H1 (cell line): ENCODE results near the gene BRCA2.

Experiments used
- ASH2L ChIP-seq: fragments of 200-600, 300-600 bp; sonication (generic); IDR thresholded peaks from one replicate; pipeline ENCODE4 v1.7.1; 2017; ENCODE audit warnings: low read length
- CHD1 ChIP-seq: IDR thresholded peaks from 2 replicates; pipeline ENCODE4 v1.6.1; 2012; ENCODE audit warnings: low read depth, low read length, improper control_type of control experiment
- CREB1 ChIP-seq: IDR thresholded peaks from 2 replicates; pipeline ENCODE4 v1.6.1; 2012; ENCODE audit warnings: inconsistent platforms
- CTCF ChIP-seq, 3 experiments: IDR thresholded peaks; 1 replicate in 2 of 3; 2 replicates in 1 of 3; pipeline versions ENCODE4 v1.5.1 to v1.6.1; 2011; ENCODE audit warnings: low read length in 3 of 3, mild to moderate bottlenecking in 3 of 3, inconsistent platforms in 2 of 3, low read depth in 1 of 3, moderate library complexity in 1 of 3; ENCODE audit not compliant: insufficient read depth in 1 of 3; ENCODE audit errors: control extremely low read depth in 1 of 3
- EZH2 ChIP-seq: fragments of 200-600 bp; sonication (generic); IDR thresholded peaks from 2 replicates; pipeline ENCODE4 v1.7.1; 2012; ENCODE audit warnings: low read depth, mild to moderate bottlenecking, moderate library complexity, low read length, inconsistent platforms; ENCODE audit not compliant: severe bottlenecking
- HDAC2 ChIP-seq, 2 experiments: fragments of 300-600 bp in 1 of 2; sonication (generic) in 1 of 2; IDR thresholded peaks; 2 replicates each; pipeline ENCODE4 v1.6.1; 2011 to 2012; ENCODE audit warnings: low read depth in 2 of 2, low read length in 2 of 2, mild to moderate bottlenecking in 2 of 2, moderate library complexity in 2 of 2, borderline replicate concordance in 1 of 2, inconsistent platforms in 1 of 2
- POLR2AphosphoS5 ChIP-seq: IDR thresholded peaks from 2 replicates; pipeline ENCODE4 v1.6.1; 2011; ENCODE audit warnings: low read depth, low read length
- RAD21 ChIP-seq, 2 experiments: IDR thresholded peaks in 1 of 2; conservative IDR thresholded peaks in 1 of 2; 2 replicates each; pipeline ENCODE4 v1.6.1; 2011; ENCODE audit warnings: low read depth in 2 of 2, low read length in 2 of 2, improper control_type of control experiment in 1 of 2, inconsistent platforms in 1 of 2, mild to moderate bottlenecking in 1 of 2, moderate library complexity in 1 of 2

GRCh38 chr13:32370805-32371204, 55.5 kb downstream of the BRCA2 start:
- no peak for TF ChIP-seq ASH2L
- no peak for TF ChIP-seq POLR2AphosphoS5
- TF ChIP-seq CTCF (IDR thresholded peaks at IDR 0.05; ENCODE audit: control extremely low read depth in 1 of 3, insufficient read depth in 1 of 3, low read depth in 1 of 3, low read length in 3 of 3), result no peak
- TF ChIP-seq CHD1, result no peak
- TF ChIP-seq HDAC2 (IDR thresholded peaks at IDR 0.05; ENCODE audit: borderline replicate concordance in 1 of 2, low read depth in 2 of 2, low read length in 2 of 2), result no peak
- no peak for TF ChIP-seq CREB1
- TF ChIP-seq EZH2, result no peak
- no peak for TF ChIP-seq RAD21 (IDR thresholded peaks at IDR 0.05 in 1 of 2, conservative IDR thresholded peaks at IDR 0.05 in 1 of 2; ENCODE audit: low read depth in 2 of 2, low read length in 2 of 2)
